RPMI7951 (cell line): ENCODE measurements around the gene ZFYVE28. TPM values are rescaled to one million over a fixed set of nuclear protein-coding genes. Genes with fewer than 3 reads are reported as not detected.

Experiments
- DNase-seq: peaks from one replicate; pipeline ENCODE4 v3.0.0-alpha.2; 2012; ENCODE audit warnings: low read depth
- total RNA-seq: library from RNA; depleted of rRNA; stranded (reverse); fragments of >200 nt; shearing (Covaris generic); gene quantifications from 2 replicates; pipeline ENCODE4 v1.2.3, GENCODE V29; 2014

The ZFYVE28 gene
- total RNA-seq, 1 experiment from 2014 or later, result 4.2 TPM

DNA sequence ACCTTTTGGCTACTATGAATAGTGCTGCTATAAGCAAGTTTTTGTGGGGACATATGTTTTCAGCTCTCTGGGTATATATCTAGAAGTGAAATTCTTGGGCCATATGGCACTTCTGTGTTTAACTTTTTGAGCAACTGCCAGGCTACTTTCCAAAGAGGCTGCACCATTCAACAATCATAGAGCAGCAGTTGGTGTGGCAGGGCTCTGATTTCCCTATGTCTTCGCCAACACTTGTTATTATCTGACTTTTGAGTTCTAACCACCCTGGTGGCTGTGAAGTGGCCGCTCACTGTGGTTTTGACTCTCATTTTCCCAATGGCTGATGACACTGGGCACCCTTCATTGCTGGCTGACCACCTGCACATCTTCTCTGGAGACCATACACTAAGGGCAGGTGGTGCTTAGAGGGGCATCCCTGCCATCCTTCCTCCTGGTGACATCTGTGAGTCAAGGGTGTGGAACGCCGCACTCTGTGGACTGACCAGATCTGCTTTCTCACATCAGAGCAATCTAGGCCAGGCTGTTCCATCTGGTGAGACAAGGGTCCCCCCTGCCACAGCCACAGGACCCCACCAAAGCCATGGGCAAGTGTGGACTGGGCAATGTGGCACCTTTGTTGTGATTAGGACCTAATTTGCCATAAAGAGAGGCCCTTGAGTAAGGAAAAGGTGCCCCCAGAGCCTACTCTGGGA is 49.6 kb downstream of the ZFYVE28 start:
- DNase-seq, result no peak

DNA sequence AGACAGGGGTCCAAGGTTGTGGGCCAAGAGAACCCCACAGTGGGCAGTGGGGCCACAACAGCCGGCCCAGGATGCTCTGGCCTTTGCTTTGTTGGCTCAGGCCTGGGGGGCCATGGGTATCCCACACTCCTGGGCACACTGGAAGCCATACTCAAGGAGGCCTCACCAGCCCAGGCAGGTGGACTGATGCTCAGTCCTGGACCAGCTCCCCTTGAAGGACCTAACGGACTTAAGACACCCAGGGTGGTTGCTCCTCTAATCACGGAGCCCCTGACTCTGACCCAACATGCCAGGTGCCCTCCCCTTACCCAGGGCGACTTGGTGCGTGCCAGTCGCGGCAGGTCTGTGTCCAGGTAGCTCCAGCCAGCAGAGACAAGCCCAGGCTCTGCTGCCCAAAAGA is 50.8 kb downstream of the ZFYVE28 start:
- no peak for DNase-seq

DNA sequence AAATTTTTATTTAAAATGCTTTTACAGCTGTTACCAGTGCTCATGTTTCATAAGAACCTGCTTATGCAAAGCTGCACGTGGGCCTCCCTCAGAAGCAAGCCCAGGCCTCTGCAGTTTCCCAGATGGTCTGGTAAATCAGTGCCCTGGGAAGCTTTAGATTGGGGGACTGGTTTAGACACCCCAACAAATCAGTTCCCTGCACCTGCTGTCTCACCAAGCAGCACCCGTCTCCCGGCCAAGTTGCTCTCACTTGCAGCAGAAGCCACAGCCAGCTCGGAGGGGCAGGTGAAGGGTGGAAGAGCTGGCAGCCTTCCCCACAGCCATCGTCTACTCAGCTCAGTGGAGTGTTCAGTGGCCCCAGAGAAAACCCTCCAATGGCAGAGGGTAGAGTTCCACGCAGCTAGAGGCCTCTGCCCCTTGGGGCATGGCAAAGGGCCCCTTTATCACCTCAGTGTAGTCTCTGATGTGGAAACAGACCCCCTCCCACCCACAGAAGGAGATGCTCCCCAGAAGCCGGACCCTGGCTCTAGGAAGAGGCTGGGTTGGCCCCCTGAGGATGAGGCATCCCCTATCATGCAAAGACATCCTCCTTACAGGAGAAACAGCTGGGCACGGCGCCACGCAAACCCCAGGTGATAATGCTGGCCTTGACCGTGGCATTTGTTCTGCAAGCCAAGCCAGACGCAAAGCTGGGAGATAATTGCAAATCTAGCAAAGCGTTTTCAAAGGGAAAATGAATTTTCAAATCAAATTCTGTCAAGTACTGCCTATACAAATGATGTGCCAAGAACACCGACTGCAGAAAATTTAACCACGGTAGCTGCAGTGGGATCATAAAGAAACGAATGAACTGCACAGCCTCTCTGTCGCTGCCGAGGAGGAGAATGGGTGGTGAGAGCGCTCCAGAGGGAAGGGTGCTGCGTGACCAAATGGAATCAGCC is 51.9 kb downstream of the ZFYVE28 start:
- no peak for DNase-seq

DNA sequence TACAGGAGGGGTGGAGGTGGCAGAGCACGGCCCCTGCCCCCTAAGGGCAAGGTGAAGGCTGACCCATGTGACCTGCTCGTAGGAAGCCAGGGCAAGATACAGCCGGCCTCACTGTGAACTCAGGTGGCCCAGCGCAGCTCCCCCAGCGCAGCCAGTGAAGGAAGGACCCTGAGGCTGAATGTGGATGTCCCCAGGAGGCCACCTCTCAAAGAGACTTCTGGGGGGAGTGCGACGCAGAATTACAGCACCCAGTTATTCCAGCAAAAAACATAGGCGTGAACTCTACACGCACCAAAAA is 52.6 kb downstream of the ZFYVE28 start:
- DNase-seq, result no peak

DNA sequence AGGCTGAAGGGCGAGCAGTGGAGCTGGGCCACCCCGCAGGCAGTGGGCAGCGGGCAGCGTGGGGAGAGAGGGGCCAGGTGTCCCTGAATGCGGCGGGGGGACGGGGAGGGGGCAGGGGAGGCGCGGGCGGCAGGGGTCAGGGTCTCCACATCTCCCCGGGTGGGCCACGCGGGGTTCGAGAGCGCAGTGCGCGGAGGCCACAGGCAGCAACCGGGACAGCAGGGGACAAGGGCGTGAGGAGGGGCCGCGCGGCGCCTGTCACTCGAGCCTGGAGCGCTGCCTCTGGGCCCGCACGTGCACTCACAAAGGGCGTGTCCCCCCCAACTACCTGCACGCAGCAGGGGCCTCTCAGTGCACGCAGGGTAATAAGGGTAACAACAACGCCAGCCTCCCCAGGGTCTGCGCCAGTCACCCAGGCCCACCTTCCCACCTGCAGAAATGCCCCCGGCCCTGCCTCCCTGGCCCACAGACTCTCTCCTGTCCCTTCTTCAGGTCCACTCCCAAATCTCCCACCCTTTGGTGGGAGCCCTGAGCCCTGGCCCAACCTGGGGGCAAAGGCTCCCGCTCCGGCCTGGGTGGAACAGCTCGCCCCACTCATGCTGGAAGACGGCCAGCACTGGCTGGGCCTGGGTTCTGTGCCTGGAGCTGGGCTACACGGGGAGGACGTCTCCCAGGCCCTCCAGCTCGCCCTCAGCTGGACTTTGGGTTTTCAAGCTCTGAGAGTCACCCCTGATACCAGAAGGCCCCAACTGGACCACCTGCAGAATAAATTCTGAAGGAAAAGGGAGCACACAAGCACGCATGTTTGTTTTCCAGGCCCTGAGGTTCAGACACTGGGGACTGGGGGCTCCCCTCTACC is 53.2 kb downstream of the ZFYVE28 start:
- DNase-seq, result no peak

DNA sequence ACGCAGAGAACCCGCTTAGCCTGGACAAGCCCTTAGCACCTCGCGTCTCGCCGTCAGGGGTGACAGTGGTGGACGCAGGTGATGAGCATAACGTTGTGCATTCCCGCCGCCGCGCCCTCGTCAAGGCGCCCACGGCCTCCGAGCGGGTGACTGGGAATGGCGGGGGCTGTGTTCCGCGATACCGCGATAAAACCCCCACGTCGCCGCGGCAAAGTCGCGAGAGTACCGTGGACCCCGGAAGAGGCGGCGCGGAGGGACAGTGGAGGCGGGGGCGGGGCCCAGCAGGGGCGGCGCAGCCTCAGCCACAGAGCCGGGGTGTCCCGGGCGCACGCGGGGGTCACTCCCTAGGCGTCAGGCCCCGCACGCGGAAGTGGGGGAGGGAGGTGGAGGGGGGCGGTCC is 53.8 kb downstream of the ZFYVE28 start:
- peak; percentile 65 for DNase-seq

DNA sequence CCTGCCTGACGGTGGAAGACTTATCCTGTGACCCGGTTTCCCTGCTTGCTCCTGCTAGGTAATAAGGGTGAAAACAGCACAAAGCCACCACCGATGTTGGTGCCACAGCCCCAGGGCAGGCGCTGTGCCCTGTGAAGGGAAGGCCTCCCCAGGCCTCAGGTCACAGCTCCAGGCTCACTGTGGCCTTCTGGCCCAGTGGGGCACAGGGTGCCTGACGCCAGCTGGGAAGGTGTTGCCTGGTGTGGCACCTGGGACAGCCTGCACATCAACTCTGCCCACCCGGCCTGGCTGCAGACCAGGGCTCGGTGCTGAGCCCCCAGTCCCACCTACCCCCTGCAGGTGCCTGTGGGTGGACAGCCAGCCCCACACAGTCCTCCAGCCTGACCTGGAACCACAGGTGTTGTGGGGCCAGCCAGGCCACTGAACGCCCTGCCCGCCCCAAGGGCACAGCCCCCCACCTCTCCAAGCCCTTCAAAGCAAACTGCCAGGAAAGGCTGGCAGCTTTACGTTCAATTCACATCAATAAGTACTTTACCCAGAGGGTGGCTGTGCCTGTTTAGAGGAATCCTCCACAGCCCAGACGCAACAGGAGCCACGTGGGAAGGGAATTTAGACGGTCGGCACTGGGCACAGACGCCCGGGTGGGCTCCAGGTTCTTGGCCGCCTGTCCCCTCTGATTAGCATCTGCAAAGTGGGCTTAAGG is 54.3 kb downstream of the ZFYVE28 start:
- DNase-seq, result no peak

DNA sequence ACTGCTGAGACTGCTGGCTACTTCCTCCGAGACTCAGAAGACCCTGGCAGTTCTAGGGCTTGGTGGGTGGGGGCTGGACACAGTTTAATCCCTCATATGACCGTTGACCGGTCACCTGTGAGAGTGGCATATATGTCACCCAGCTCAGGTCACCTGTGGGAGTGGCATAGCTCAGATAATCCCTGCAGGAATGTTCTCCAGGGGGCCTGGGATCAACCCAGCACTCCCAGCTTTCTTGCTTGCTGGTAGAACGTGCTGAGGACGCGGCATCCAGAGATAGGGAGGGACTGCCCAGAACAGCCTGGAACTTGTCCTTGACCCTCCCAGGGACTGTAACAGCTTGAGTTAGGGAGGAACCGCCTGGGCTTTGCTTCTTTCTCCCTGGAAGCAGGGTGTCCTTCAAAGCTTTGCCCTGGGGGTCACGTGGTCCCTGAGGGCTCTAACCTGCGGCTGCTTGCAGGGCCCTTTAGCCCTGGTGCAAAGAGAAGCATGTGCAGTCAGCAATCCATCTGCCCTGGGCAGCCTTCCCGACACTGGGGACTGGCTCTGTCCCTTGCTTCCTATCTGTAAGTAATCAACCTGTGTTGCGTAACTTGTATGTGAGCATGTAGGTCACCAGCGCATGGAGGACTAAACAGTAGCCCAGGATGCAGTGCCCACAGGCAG is 55.3 kb downstream of the ZFYVE28 start:
- no peak for DNase-seq

DNA sequence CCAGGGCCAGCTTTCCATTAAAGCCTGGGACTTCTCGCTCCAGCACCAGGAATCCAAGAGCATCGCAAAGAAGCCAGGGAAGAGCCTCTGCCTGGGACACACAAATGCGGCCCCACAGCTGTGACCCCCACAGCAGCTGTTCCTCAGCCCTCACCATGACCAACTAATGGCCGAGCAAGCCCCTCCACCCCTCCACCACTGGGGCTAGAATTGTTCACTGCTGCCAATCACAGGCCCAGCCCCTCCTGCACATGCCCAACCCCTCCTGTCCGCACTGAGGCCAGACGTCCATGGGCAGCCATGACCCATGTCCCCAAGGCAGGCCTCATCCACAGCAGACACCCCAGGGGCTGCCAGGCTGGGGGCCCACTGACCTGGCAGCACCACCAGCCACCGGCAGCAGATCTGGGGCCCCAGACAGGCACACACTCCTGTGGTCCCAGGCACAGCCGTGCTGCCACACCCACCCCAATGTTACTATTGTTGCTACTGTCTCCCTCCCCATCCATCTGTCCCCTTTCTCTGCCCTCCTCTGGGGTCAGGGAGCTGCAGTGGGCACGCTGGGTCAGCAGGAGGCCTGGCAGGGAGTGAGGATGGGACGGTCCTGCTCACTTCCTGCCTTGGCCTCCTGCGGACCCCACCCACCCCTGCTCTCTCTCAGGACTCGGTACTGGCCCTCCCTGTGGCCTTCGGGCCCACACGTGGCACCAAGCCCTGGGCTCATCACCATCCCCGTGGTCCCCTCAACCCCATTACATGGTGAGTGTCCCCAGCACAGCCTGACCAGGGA is 56.0 kb downstream of the ZFYVE28 start:
- DNase-seq, result no peak

DNA sequence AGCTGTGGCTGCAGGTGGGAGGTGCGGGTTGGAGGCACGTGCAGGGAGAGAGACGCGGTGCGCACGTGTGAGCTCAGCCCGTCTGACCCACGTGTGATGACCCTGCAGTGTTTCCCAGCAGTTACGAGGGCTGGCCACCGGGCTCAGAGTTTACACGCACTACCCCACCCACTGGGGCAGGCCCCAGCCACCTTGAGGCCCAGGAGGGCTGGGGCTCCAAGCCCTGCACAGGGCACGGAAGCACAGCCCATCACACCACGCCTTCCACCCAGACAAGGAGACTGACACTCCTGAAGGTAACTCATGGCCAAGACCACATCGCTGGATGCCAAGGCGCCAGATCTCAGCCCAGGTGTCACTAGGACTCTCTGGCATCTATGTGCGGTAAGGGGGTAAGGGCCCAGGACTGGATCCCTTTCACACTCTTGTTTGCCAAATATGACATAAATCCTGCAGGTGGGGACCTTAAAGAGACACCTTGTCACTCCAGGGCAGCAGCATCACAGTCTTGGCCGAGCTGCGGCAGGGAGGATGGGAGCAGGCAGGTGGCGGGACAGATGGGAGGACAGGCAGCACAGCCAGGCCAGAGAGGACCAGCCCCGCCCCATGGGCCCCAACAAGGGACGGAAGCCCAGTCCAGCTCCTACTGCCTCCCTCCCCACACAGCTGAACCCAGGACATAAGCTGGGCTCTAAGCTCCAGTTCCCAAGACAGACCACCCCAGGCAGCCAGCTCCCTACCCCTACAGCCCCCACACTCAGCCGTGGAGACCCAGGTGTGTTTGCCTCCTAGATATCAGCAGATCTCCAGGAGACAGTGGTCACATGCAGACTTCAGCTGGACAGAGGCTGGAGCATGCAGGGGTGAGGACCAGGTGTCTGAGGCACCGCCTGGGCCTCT is 56.8 kb downstream of the ZFYVE28 start:
- no peak for DNase-seq

DNA sequence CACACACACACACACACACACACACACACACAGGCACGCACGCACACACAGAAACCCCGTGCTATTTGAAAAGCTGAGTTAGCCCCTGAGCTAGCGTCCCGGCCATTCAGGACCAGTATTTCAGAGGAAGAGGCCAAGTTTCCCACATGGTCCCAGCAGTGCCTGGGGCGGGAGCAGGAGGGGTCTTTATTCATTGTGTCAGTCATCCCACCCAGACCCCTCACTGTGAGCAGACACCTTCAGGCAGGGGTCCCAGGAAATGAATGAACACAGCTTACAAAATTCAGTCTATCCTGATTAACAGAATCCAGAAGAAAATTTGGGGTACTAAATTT is 58.1 kb downstream of the ZFYVE28 start:
- no peak for DNase-seq

DNA sequence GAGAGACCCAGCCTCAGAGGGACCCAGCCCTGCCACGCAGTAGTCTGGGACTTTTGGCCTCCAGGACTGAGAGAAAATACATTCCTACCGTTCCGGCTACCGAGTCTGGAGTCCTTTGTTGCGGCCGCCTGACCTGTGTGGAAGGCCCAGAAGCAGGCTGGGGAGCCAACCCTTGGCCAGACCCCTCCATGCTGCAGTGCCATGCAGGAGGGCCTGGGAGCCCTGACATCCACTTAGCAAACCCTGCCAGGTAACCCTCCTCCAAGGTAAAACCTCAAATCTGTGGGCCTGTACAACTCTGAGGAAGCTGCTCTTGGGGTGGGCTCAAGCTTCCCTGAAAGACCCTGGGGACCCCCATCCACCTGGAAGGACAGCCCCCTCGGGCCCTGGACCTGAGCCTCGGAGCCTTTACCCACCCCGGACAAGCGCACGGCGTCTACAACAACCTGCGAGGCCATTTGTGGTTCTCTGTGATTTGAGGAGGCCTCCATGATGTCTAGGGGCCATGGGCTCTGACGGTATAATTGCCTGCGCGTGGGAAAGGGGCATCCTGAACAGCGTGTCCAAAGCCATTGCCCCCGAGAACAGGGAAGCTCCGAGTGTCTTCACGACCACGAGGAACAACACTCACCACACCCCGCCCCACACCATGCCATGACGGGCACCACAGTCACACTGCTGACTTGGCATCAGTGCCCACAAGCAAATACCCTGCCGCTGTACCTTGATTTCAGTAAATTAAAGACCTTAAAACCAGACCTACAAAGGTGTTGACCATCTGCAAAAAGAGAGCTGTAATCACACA is 58.7 kb downstream of the ZFYVE28 start:
- no peak for DNase-seq

DNA sequence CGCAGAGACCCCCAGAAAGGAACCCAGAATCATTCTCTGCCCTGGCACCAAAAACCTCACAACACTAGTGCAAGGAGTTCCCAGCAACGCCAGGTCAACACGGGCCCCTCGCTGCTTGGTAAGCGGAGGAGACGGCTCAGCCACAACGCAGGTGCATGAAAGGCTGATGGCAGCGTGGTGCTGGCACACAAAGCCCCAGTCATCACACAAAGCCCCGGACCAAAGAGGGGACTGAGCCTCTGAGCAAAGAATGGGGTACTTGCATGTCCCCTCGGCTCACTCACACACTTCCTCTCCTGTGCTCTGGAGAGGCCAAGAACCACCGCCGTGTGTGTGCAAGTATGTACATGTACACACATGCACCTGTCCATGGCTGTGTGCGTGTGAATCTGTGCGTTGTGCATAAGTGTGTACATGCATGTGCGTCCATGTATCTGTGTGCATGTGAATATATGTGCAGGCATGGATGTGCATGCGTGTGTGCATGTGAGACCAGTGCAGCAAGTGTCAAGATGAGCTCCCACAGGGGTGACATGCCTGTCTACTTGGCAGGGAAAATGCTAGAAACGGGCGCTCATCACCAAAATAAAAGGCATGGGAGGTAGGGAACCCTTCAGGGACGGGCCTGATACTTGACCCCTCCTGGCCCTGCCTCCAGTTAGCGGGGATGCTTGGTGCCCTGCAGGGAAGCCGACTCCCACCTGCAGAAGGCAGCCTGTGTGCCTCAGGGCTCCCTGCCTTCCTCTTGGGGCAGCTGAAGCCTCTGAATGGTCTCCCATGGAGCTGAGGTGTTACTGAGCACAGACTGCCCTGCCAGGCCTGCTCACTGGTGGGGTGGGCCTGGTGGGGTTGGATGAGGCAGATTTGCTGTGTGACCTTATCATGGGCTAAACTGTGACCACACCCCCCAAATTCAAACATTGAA is 60.4 kb downstream of the ZFYVE28 start:
- no peak for DNase-seq

DNA sequence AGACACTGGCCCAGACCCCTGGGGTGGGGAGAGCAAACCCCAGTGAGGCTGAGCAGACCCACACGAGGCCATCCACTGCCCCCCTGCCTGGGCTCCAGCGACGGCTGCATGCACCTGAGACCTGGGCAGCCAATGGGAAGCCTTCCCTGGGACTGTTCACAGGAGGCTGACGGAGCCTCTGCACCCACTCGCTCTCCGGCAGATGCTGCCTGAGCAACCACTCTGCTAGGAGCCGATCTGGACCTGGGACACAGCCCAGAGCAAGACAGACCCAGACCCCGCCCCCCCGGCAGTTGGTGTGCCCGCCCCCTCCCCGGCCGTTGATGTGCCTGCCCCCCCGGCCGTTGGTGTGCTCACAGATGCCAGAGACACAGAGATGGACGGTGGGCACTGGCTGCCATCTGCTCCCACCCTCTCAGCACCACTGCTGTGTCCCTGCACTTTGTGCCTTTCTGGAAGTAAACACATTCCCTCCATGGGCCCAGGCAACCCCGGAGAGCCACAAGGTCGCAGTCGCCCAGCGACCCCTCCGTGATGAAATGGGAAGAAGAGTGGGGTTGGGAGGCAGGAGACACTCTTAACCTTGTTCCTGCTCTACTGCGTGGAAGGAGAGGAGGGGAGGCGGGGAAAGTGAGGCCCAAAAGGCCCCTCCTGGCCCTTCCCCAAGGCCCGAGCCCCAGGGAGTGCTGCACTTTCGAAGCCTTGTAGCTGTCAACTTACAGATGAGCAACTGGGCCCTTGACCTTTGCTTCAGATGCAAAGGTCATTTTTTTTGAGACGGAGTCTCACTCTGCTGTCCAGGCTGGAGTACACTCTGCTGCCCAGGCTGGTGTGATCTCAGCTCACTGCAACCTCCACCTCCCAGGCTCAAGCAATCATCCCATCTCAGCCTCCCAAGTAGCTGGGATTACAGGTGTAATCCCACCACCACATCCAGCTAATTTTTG is 62.0 kb downstream of the ZFYVE28 start:
- no peak for DNase-seq

DNA sequence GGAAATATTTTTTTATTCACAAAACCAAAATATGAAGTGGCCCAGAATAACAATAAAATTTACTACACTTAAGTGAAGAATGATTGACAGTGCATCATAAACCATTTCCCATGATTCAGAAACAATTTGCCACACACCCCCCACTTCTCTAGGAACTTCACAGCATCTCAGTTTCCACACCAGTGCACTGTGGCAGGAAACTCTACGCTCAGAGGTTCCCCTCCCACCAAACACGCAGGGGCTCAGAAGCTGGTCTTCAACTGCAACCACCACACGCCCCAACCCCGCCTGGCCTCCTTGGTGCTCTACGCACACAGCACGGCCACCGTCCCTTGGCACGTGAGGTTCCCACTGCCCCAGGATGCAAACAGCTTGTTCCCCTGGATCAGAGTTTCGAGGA is 63.7 kb downstream of the ZFYVE28 start:
- no peak for DNase-seq

DNA sequence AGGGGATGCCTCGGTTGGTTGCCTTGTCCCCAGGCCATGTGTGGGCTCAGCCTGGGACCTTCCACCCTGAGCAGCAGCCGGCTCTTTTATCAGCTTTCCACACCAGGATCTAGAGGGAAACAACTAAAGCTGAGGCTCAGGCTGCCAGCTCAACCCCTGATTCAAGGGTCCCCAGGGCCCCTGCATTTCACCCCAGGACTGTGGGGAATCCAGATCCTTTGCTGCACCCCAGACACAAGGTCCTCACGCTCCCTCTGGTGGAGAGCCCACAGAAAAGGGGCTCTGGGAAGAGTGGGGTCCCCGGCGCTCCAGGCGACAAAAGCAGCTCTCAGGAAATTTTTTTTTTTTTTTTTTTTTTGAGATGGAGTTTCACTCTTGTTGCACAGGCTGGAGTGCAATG is 64.3 kb downstream of the ZFYVE28 start:
- DNase-seq, result no peak
